ENCODE results near the gene CHTF18.

DNA sequence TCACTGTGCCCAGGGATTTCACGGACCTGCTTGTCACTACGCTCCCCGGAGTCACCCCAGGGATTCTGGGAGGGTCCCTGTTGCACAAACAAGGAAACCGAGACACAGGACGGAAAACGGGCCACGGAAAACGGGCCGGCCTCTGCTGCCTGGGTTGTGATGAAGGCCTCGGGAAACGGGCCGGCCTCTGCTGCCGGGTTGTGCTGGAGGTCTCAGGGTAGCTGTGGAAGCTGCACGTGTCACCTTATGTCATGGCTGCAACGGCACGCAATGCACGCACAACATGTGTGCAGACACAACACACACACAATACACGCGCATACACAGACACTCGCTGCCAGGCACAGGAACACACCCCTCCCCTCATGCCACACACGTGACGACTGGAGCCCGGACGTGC lies 39.1 kb downstream of the CHTF18 start:
- no peak for TF ChIP-seq EP300 (IDR thresholded peaks at IDR 0.05)
- TF ChIP-seq CTCF (IDR thresholded peaks at IDR 0.05) = no peak
